ENCODE data around the gene AP5B1.

- no peak for TF ChIP-seq ZNF8 (CRISPR knock-in tag; IDR thresholded peaks at IDR 0.05)
- TF ChIP-seq CREB5 (CRISPR knock-in tag; IDR thresholded peaks at IDR 0.05; ENCODE audit: low read depth): no peak
- TF ChIP-seq PPARA (CRISPR knock-in tag; IDR thresholded peaks at IDR 0.05; ENCODE audit: borderline replicate concordance): no peak
- TF ChIP-seq PATZ1 (CRISPR knock-in tag; IDR thresholded peaks at IDR 0.05; ENCODE audit: borderline replicate concordance): no peak
- no peak for TF ChIP-seq TCF4 (CRISPR knock-in tag; IDR thresholded peaks at IDR 0.05; ENCODE audit: borderline replicate concordance)
- no peak for TF ChIP-seq ZNF565 (CRISPR knock-in tag; conservative IDR thresholded peaks at IDR 0.05; ENCODE audit: low read depth)
- no peak for TF ChIP-seq RARB (CRISPR knock-in tag; IDR thresholded peaks at IDR 0.05)
- no peak for TF ChIP-seq ZFP30 (CRISPR knock-in tag; IDR thresholded peaks at IDR 0.05)
- no peak for TF ChIP-seq TSHZ2 (CRISPR knock-in tag; IDR thresholded peaks at IDR 0.05)
- TF ChIP-seq POU6F1 (CRISPR knock-in tag; IDR thresholded peaks at IDR 0.05; ENCODE audit: borderline replicate concordance, low read depth): no peak
- TF ChIP-seq ZNF70 (CRISPR knock-in tag; IDR thresholded peaks at IDR 0.05): no peak
- TF ChIP-seq ARNTL (CRISPR knock-in tag; IDR thresholded peaks at IDR 0.05; ENCODE audit: borderline replicate concordance, low read depth): no peak
Observed at GRCh38 chr11:65810046-65810868, 29.5 kb upstream of the AP5B1 start.
